IPS-20b (cell line): ENCODE results near the gene CD151.
A peak's percentile ranks its signal among the peaks of the same experiment; 100 is the strongest.

ENCODE experiments used
- H3K27ac ChIP-seq: one replicate; pipeline ENCODE4 v1.5.1; 2013; ENCODE audit warnings: low read length
- H3K27me3 ChIP-seq: 2 replicates; pipeline ENCODE4 v1.6.1; 2013; ENCODE audit warnings: mild to moderate bottlenecking, low read length, inconsistent platforms; ENCODE audit not compliant: insufficient read depth
- H3K36me3 ChIP-seq: 2 replicates; pipeline ENCODE4 v1.6.1; 2013; ENCODE audit warnings: low read depth, mild to moderate bottlenecking, inconsistent platforms, low read length, moderate library complexity; ENCODE audit not compliant: insufficient read depth
- H3K4me1 ChIP-seq: 2 replicates; pipeline ENCODE4 v1.6.1; 2013; ENCODE audit warnings: mild to moderate bottlenecking, control low read depth, inconsistent platforms, low read length, moderate library complexity; ENCODE audit not compliant: insufficient read depth
- H3K4me3 ChIP-seq: 2 replicates; pipeline ENCODE4 v1.5.1; 2013; ENCODE audit warnings: mild to moderate bottlenecking, low read length, inconsistent platforms
- H3K9ac ChIP-seq: 2 replicates; pipeline ENCODE4 v1.6.1; 2013; ENCODE audit warnings: low read depth, mild to moderate bottlenecking, inconsistent platforms, low read length, moderate library complexity
- H3K9me3 ChIP-seq: 2 replicates; pipeline ENCODE4 v1.6.1; 2013; ENCODE audit warnings: mild to moderate bottlenecking, low read depth, low read length, inconsistent platforms; ENCODE audit not compliant: insufficient read depth

The CD151 gene

DNA sequence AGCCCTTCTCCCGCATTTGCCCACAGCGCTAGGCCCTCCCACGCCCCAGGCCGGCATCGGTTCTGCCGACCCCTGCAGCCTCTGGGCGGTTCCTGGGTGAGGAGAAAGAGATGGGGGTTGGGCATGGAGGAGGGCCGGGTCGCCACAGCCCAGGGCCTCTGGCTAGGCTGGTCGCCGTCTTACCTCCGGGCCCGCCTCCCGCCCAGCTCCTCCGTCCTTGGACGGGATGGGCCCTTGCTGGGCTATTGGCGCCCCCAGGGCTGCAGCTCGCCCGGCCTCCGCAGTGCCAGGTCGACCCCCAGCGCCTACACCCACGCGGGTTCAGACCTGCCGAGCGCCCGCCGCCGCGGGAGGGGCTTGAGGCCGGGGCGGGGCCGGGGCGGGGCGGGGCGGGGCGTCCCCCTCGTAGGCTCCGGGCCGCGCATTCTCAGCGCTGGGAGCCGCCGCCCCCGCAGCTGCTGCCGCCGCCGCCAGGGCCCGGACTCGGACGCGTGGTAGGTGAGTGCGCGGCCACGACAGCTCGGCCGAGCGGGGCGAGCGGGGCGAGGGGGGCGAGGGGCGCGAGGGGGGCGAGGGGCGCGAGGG, at the start of gene CD151:
Gene CD151 (plus strand): TSS at position 424 of the 585 bp plus-strand sequence. CDS start 3,118 bp downstream, outside the sequence.
- Histone ChIP-seq H3K4me1 (peaks cover 25% of the 10 kb centered on the region), H3K36me3 (peaks cover 12% of the 10 kb centered on the region; the same call in 1 of the 2 replicates), H3K27ac (no peak within 1 kb of the TSS), H3K9me3 (no peaks in the 10 kb centered on the region), H3K9ac (peak within 1 kb of the TSS; percentile 74; the same call in 1 of the 2 replicates), H3K27me3 (peaks cover 58% of the 10 kb centered on the region), H3K4me3 (peak within 1 kb of the TSS; percentile 69)

DNA sequence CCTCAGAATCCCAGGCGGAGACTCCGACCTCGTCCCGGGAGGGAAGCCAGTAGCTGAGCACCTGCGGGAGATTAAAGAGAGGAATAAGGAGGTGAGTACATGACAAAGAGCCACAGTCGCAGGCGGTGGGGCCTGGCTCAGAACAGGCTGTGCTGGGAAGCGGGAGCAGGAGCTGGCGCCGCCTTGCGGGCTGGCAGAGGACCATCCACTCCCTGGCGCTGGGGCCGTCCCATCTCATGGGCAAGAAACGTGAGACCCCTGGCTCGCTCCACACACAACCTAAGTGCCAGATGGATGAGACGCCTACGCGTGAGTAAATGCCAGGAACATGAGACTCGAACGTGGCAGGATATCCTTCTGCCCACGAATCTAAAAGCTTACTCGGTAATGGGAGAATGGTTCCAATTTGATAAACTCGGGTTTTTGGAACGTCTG, 49.2 kb upstream of the CD151 start:
- Histone ChIP-seq H3K27me3 (no peaks in the 10 kb centered on the region; the same call in 1 of the 2 replicates), H3K36me3 (peaks cover 8% of the 10 kb centered on the region; the same call in 1 of the 2 replicates), H3K4me3 (peak overlapping the region; percentile 22; the same call in 1 of the 2 replicates), H3K9ac (peak overlapping the region; percentile 47; the same call in 1 of the 2 replicates), H3K4me1 (peaks cover 3% of the 10 kb centered on the region; the same call in 1 of the 2 replicates), H3K9me3 (no peaks in the 10 kb centered on the region), H3K27ac (no peak overlapping the region)

DNA sequence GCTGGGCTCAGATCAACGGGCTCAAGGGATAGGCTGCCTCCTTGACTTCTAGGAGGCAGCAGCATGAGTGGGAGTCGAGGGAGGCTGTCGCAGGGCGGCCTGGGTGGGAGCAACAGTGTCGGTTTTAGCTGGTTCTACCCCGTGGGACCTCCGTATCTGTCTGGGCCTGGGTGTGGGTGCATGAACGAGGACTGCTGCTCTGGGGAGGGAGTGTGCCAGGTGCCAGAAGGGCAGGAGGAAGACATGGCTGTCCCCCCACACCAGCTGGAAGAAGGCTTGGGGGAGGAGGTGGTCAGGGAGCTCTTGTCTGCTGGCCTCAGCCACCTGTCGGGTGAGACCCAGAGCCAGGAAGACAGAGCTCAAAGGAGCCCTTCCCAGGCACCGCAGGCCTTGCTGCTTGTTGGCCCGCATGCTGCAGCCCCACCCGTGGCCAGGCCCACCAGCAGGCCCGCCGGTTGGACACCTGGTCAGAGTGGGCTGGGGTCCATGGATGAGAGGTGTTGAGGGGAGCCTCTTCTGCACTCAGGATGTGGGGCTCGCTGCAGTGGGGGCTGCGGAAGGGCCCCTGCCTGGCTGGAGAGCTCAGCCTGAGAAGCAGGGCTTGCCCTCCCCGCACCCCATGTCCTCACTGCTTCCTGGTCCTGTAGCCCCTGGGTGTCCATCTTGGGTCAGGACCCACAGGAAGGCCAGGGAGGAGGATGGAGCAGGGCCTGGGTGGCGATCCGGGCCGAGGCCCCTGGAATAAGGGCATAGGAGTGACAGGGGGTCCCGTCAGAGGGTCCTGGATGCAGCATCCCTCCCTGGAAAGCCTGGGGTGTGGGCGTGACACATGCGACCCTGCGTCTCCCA, 46.3 kb upstream of the CD151 start:
- Histone ChIP-seq H3K27ac (no peak overlapping the region), H3K4me1 (peaks cover 7% of the 10 kb centered on the region; the same call in 1 of the 2 replicates), H3K4me3 (no peak overlapping the region), H3K9me3 (no peaks in the 10 kb centered on the region), H3K36me3 (no peaks in the 10 kb centered on the region), H3K27me3 (no peaks in the 10 kb centered on the region; the same call in 1 of the 2 replicates), H3K9ac (no peak overlapping the region)

DNA sequence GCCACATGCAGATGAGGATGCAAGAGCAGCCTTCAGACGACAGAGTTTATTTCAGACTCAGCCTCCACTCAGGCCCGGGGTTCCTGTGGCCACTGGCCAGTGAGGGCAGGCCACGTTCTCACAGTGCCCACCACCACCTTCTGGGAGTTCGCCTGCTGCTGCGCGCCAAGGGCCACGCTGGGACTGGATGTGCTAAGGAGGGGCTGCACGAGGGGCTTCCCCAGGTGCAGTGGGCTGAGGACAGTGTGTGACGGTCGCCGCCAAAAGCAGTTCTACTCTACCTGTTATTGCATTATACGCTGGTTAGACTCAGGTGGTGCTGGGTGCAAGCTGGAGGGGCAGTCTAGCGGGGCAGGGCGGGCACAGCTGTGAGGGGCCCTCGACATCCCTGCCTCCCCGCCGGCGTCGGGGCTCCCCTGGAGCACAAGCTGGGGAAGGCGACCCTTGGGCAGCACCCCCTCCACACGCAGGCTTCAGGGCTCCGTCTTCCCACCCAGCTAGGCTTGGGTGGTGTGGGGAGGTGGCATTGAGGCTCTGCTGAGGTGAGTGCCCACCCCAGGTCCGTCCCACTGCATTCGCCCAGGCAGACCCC, 45.6 kb upstream of the CD151 start:
- peaks cover 7% of the 10 kb centered on the region; the same call in 1 of the 2 replicates for H3K4me1 ChIP-seq
- no peak overlapping the region for H3K9ac ChIP-seq
- no peaks in the 10 kb centered on the region; the same call in 1 of the 2 replicates for H3K27me3 ChIP-seq
- no peak overlapping the region for H3K27ac ChIP-seq
- H3K9me3 ChIP-seq: no peaks in the 10 kb centered on the region
- H3K4me3 ChIP-seq: no peak overlapping the region
- H3K36me3 ChIP-seq: no peaks in the 10 kb centered on the region

DNA sequence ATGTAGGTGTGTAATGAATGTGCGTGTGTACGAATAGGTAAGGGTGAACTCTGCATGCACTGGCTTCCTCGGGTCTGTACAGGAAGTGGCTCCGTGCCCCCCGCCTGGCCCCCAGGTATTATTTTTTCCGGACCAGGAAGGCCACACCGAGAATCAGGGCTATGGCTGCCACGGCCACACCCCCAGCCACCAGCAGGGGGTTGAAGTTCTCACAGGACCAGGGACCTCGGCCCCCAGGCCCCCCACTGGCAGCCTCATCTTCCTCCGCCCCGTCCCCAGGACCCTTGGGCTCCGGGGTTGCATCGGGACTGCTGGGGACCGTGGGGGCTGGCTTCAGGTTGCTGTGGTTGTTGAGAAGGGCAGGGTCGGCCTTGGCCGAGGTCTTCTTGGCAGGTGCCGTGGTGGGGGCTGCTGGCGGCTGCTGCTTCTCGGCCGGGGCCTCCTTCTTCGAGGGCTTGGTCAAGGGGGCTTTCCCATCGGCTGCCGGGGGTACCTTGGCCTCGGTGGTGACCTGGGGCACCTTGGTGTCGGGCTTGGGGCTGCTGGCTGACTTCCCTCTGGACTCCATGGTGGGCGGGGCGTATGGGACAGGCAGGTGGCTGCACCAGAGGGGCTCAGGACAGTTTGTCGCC, 44.6 kb upstream of the CD151 start:
- Histone ChIP-seq H3K27me3 (no peaks in the 10 kb centered on the region), H3K9ac (no peak overlapping the region), H3K9me3 (no peaks in the 10 kb centered on the region), H3K27ac (no peak overlapping the region), H3K4me1 (peaks cover 7% of the 10 kb centered on the region; the same call in 1 of the 2 replicates), H3K36me3 (peaks cover 3% of the 10 kb centered on the region; the same call in 1 of the 2 replicates), H3K4me3 (no peak overlapping the region)

DNA sequence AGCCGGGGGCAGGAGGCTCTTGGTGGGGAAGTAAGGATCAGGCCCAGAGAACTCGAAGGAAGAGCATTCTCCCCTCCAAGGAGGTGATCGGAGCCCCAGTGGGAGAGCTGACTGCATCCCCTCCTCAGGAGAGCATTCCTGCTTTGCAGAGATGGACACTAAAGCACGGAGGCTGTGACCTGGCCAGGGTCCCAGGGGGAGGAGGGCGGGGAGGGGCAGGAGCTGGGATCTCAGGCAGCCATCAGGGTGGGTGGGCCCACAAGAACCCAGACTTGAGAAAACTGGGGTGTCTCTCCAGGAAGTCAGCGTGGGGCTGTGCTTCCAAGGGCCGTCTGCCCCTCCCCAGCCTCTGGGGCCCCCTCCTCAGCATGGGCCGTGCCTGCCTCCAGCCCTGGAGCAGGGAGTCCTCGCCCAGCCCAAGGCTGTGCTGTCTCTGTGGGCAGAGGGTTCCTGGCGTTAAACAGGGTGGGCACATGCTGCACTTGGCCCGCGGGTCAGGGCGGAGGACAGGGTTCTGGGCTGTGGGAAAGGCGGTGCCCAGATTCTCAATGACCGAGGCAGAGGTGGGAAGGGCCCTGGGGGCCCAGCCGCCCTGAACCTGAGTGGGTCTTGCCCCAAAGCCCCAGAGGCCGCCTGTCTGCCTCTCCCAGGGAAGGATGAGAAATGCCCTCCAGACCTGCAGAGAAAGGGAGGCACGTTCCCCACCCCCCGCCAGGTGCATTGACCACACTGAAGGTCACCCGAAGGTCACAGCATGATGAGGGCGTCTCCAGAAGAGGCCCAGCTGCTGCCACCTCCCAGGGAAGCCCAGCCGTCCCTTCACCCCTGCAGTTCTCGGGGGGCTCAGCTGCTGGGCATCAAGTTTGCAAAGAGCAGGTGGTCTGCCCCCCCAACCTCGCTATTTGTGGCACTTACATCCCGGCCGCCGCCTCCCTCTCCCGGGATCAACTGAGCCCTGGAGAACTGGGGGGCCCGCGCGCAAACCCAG, 43.5 kb upstream of the CD151 start:
- peaks cover 4% of the 10 kb centered on the region; the same call in 1 of the 2 replicates for H3K4me1 ChIP-seq
- peaks cover 8% of the 10 kb centered on the region; the same call in 1 of the 2 replicates for H3K36me3 ChIP-seq
- H3K4me3 ChIP-seq: no peak overlapping the region; the same call in 1 of the 2 replicates
- H3K27ac ChIP-seq: no peak overlapping the region
- H3K27me3 ChIP-seq: no peaks in the 10 kb centered on the region
- H3K9ac ChIP-seq: no peak overlapping the region; the same call in 1 of the 2 replicates
- H3K9me3 ChIP-seq: no peaks in the 10 kb centered on the region

DNA sequence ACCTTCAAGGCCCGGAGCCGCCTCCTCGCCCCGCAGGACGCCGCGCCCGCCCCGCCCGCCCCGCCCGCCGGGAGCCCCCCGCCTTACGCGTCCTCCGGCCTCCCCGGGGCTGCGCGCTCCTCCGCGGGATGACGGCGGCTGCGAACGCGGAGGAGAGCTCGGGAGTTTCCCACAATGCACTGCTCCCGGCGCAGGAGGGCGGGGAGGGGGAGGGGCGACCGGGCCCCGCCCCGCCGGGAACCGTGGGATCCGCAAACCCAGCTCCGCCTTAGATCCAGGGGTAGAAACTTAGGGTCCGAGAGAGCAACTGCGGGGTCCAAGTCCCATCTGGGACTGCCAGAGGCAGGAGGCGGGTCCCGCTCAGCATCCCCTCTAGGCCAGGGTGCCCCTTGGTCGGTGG, 42.8 kb upstream of the CD151 start, which contains the start of gene CEND1:
Gene CEND1 (minus strand): TSS at position 148 of the 400 bp plus-strand sequence. CDS start 1,514 bp downstream, outside the sequence.
- Histone ChIP-seq H3K9ac (no peak within 1 kb of the TSS; the same call in 1 of the 2 replicates), H3K27ac (no peak within 1 kb of the TSS), H3K9me3 (no peaks in the 10 kb centered on the region), H3K27me3 (no peaks in the 10 kb centered on the region), H3K36me3 (peaks cover 8% of the 10 kb centered on the region; the same call in 1 of the 2 replicates), H3K4me3 (no peak within 1 kb of the TSS; the same call in 1 of the 2 replicates), H3K4me1 (peaks cover 4% of the 10 kb centered on the region; the same call in 1 of the 2 replicates)

DNA sequence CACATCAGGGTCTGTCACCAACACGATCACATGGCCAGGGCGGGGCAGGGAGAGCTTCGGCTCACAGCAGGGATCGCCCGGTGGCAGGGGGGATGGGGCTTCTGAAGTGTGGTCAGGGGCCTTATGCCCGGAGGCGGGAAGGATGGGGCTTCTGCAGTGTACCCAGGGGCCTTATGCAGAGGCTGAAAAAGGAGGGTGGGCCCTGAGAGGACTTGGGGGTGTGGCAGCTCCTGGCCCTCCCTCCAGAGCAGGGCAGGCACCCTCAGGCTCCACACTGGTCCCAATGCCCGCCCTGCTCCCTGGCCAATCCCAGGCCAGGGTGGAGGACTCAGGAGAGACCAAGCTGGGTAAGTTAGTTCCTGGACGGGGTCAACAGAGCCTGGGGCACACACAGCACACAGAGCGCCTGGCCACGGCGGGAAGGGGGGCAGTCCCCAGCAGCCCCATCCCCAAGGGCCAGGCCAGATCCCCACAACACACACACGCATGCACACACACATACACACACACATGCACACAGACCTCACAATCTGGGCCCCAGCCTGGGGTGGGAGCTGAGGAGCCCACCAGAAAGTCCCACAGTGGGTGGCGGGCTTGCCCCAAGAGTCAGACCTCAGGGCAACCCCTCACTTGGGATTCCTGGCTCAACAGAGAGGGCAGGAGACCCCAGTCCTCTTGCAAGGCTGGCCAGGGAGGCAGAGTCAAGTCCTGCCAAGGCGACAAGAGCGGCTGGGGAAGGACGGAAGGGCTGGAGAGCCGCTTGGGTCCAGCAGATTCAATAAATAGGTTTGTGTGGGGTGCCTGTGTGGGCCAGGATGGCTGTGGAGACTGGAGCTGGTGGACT, 41.8 kb upstream of the CD151 start:
- Histone ChIP-seq H3K27ac (no peak overlapping the region), H3K4me1 (peaks cover 4% of the 10 kb centered on the region; the same call in 1 of the 2 replicates), H3K9ac (no peak overlapping the region), H3K36me3 (peaks cover 8% of the 10 kb centered on the region; the same call in 1 of the 2 replicates), H3K27me3 (no peaks in the 10 kb centered on the region), H3K4me3 (no peak overlapping the region), H3K9me3 (no peaks in the 10 kb centered on the region)

DNA sequence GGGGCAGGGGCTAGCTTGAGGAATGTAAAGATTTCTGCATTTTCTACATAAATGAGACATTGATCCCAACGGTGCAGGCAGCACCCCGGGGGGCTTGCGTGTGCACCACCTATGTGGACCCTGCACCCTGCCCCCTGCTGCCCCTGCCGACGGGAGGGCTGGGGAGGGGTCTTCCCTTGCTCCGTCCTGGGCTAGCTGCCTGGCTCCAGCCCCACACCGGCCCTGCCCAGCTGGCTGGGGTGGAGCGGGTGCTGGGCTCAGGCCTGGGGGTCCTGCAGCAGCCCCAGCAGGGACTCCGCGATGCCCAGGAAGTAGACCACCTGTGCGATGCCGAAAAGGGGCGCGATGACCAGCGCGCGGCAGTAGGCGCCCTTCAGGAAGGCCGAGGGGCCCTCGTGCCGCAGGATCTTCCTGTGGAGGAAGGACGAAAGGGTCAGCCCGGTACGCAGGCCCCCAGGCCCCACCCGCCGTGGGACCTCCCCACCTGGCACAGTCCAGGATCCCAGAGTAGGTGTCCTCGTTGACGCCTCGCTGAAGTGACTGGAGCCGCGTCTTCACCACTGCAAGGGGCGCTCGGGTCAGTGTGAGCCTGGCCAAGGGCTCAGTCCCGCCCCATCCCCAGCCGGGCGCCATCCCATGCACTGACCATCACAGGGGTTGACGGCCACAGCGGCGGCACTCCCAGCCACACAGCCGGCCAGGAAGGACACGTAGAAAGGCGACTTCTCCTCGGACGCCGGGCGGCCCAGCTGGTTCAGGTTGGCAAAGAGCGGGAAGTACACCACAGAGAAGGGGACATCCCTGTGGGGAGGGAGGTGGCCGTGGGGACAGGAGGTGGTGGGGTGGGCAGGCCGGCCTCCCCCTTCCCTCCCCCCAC, 40.9 kb upstream of the CD151 start:
- no peak overlapping the region for H3K4me3 ChIP-seq
- H3K4me1 ChIP-seq: peaks cover 5% of the 10 kb centered on the region; the same call in 1 of the 2 replicates
- H3K27me3 ChIP-seq: no peaks in the 10 kb centered on the region
- H3K27ac ChIP-seq: no peak overlapping the region
- no peak overlapping the region for H3K9ac ChIP-seq
- H3K36me3 ChIP-seq: peaks cover 8% of the 10 kb centered on the region; the same call in 1 of the 2 replicates
- H3K9me3 ChIP-seq: no peaks in the 10 kb centered on the region
